ACC112 (cell line): ENCODE data around the gene AP2M1.

Experiments used
- H2AFZ ChIP-seq: fragments of 200-600 bp; sonication (generic); one replicate; pipeline ENCODE4 v1.6.0; 2017; ENCODE audit warnings: antibody characterized with exemption, low read length; ENCODE audit not compliant: unreplicated experiment
- H3K27ac ChIP-seq: fragments of 200-600 bp; sonication (generic); 2 replicates; pipeline ENCODE4 v1.5.1; 2014; ENCODE audit warnings: low read depth, mild to moderate bottlenecking, antibody characterized with exemption, low read length, moderate library complexity
- H3K27me3 ChIP-seq: fragments of 200-600 bp; sonication (generic); 2 replicates; pipeline ENCODE4 v1.6.1; 2014; ENCODE audit warnings: mild to moderate bottlenecking, antibody characterized with exemption, low read length, moderate library complexity, mixed read lengths; ENCODE audit not compliant: insufficient read depth
- H3K36me3 ChIP-seq: fragments of 200-600 bp; sonication (generic); 2 replicates; pipeline ENCODE4 v1.6.1; 2016; ENCODE audit warnings: mild to moderate bottlenecking, antibody characterized with exemption, low read length, moderate library complexity, mixed read lengths; ENCODE audit not compliant: insufficient read depth
- H3K4me1 ChIP-seq: fragments of 200-600 bp; sonication (generic); one replicate; pipeline ENCODE4 v1.6.1; 2016; ENCODE audit warnings: low read length, mixed read lengths; ENCODE audit not compliant: insufficient read depth, unreplicated experiment, control insufficient read depth
- H3K4me3 ChIP-seq: fragments of 200-600 bp; sonication (generic); 2 replicates; pipeline ENCODE4 v1.5.1; 2014; ENCODE audit warnings: mild to moderate bottlenecking, low read depth, low read length
- H3K79me2 ChIP-seq: fragments of 200-600 bp; sonication (generic); one replicate; pipeline ENCODE4 v1.6.0; 2016; ENCODE audit warnings: low read length; ENCODE audit not compliant: control insufficient read depth, unreplicated experiment, insufficient read depth

The AP2M1 gene

DNA sequence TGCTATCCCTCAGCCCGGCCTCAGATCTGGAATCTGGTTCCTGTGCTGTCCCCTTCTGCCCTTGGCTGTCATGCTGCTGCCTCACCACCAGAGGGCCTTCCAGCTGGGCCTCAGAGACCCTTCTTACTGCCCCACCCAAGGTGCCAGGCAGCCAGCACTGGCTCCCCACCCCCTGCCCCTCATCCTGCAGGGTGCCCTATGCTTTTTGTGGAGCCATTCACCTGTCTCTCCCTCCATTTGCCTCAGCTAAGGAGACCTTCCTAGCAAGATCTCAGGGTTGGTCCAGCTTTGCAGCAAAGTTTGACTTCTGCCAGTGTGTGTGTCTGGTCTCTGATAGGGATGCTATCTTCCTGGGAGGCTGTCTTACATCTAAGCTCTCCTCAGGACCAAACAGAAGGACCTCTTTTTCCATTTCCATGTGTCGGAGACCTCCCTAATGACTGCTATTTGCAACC lies 52.9 kb downstream of the AP2M1 start:
- H3K4me1 ChIP-seq, result peaks cover 3% of the 10 kb centered on the region
- no peak overlapping the region for H2AFZ ChIP-seq
- no peaks in the 10 kb centered on the region for H3K36me3 ChIP-seq
- H3K27me3 ChIP-seq, result peaks cover 59% of the 10 kb centered on the region
- no peak overlapping the region for H3K27ac ChIP-seq
- H3K4me3 ChIP-seq, result no peak overlapping the region
- no peaks in the 10 kb centered on the region for H3K79me2 ChIP-seq

GRCh38 chr3:184228376-184229137 lies 53.9 kb downstream of the AP2M1 start:
- Histone ChIP-seq H3K27ac (no peak overlapping the region), H3K27me3 (peaks cover 61% of the 10 kb centered on the region), H3K36me3 (no peaks in the 10 kb centered on the region), H3K4me3 (no peak overlapping the region), H3K79me2 (no peaks in the 10 kb centered on the region), H2AFZ (no peak overlapping the region), H3K4me1 (peaks cover 3% of the 10 kb centered on the region)

DNA sequence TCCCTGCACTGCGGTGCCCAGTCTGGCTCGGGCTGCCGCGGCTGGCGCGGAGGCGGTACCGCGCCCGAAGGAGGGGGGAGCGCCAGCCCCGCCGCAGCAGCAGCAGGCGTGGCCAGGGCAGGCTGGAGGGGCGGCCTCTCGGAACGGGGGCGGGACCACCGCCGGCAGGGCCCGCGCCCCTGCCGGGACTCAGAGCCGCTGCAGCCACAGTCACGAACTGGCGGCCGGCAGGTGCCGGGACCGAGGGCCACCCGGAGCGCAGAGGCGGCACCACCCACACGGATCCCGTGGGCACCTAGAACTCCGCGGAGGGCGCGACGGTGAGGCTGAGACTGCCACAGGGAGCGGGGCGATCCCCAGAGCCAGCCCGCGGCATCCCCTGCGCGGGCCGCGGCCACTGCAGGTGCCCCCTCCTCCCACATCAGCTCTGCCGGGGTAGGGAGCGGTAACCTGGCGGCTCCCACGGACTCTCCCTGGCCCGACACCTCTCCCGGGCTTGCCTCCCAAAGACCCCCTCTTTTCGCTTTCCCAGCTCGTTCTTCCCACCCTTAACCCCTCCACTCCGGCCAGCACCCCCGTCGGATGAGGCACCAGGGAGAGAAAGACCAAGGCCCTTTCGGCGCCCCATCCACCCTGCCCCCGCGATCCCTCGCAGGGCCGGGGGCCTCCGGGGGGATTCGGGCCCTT lies 54.9 kb downstream of the AP2M1 start, which contains the start of gene VWA5B2:
Gene VWA5B2 (plus strand): TSS at position 192 of the 687 bp plus-strand sequence. CDS start 944 bp downstream, outside the sequence.
- no peaks in the 10 kb centered on the region for H3K36me3 ChIP-seq
- H3K27ac ChIP-seq, result no peak within 1 kb of the TSS
- peaks cover 9% of the 10 kb centered on the region for H3K4me1 ChIP-seq
- peak within 1 kb of the TSS; percentile 66 for H3K4me3 ChIP-seq
- H3K79me2 ChIP-seq, result no peaks in the 10 kb centered on the region
- peak within 1 kb of the TSS; percentile 58 for H2AFZ ChIP-seq
- peaks cover 61% of the 10 kb centered on the region for H3K27me3 ChIP-seq

DNA sequence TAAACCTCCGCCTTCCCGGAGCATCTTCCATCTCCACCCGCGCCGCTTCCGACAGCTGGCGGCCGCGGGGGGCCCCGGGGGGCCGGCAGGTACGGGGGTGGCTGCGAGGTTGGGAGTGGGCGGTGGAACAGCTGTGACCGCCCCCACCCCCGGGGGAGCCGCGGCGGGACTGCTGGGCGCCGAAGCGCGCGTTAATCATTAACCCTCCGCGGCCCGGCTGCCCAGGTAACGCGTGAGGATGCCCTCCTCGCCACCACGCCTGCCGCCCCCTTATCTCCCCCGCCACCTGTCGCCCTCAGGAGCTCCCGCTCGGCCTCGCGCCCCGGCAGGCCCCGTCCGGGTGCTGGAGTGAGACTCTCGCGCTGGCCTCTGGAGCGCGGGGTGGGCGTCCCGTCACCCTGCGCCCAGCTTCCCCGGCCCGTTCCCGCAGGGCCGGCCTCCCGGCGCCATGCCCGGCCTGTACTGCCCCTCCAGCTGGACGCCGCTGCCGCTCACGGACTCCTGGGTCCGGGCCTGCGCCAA lies 55.5 kb downstream of the AP2M1 start:
- peaks cover 61% of the 10 kb centered on the region for H3K27me3 ChIP-seq
- H3K79me2 ChIP-seq, result no peaks in the 10 kb centered on the region
- no peaks in the 10 kb centered on the region for H3K36me3 ChIP-seq
- peaks cover 10% of the 10 kb centered on the region for H3K4me1 ChIP-seq
- H3K27ac ChIP-seq, result no peak overlapping the region
- H3K4me3 ChIP-seq, result peak overlapping the region; percentile 66; the same call in 1 of the 2 replicates
- H2AFZ ChIP-seq, result no peak overlapping the region

- Histone ChIP-seq H3K79me2 (no peaks in the 10 kb centered on the region), H3K27ac (no peak overlapping the region), H3K27me3 (peaks cover 58% of the 10 kb centered on the region), H3K4me1 (peaks cover 10% of the 10 kb centered on the region), H3K4me3 (peak overlapping the region; percentile 11; the same call in 1 of the 2 replicates), H2AFZ (no peak overlapping the region), H3K36me3 (no peaks in the 10 kb centered on the region)
Observed at GRCh38 chr3:184230603-184231528, 56.2 kb downstream of the AP2M1 start.

GRCh38 chr3:184231671-184232070 lies 57.0 kb downstream of the AP2M1 start:
- no peak overlapping the region for H3K27ac ChIP-seq
- no peak overlapping the region for H2AFZ ChIP-seq
- H3K27me3 ChIP-seq, result peaks cover 52% of the 10 kb centered on the region
- no peaks in the 10 kb centered on the region for H3K79me2 ChIP-seq
- no peaks in the 10 kb centered on the region for H3K36me3 ChIP-seq
- no peak overlapping the region for H3K4me3 ChIP-seq
- peaks cover 10% of the 10 kb centered on the region for H3K4me1 ChIP-seq

GRCh38 chr3:184233127-184233843 lies 58.6 kb downstream of the AP2M1 start:
- Histone ChIP-seq H3K4me3 (no peak overlapping the region), H3K27me3 (peaks cover 44% of the 10 kb centered on the region), H3K79me2 (no peaks in the 10 kb centered on the region), H3K4me1 (peaks cover 10% of the 10 kb centered on the region), H3K27ac (no peak overlapping the region), H2AFZ (no peak overlapping the region), H3K36me3 (no peaks in the 10 kb centered on the region)
